Measurements from ENCODE around the gene ZNF613.
"Not testable (repeated sequence)": the region's sequence is repeated elsewhere in the genome, so short reads cannot be mapped to it uniquely, and the experiment has no call there.

The ZNF613 gene

DNA sequence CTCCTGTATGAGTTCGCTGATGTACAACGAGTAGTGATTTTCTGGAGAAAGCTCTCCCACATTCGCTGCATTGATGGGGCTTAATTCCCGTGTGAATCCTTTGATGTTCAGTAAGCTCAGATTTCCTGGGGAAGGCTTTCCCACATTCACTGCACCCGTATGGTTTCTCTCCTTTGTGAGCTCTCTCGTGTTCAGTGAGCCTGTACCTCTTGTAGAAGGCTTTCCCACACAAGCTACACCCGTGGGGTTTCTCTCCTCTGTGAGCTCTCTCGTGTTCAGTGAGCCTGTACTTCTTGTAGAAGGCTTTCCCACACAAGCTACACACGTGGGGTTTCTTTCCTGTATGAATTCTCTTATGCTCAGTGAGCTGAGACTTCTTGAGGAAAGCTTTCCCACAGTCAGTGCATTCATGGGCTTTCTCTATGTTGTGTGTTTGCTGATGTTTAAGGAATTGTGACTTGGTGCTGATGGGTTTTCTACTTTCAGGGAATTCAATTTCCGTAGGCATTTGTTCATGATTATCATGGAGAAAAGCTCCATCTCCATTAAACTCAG lies 36.0 kb upstream of the ZNF613 start:
- Histone ChIP-seq H3K27me3 (replicated peaks) (no peaks in the 10 kb centered on the region), H3K36me3 (replicated peaks) (peaks cover 53% of the 10 kb centered on the region), H3K27ac (no peak overlapping the region), H3K4me3 (ENCODE audit: low read depth, low read length) (no peak overlapping the region)
- TF ChIP-seq, protein P1, sequence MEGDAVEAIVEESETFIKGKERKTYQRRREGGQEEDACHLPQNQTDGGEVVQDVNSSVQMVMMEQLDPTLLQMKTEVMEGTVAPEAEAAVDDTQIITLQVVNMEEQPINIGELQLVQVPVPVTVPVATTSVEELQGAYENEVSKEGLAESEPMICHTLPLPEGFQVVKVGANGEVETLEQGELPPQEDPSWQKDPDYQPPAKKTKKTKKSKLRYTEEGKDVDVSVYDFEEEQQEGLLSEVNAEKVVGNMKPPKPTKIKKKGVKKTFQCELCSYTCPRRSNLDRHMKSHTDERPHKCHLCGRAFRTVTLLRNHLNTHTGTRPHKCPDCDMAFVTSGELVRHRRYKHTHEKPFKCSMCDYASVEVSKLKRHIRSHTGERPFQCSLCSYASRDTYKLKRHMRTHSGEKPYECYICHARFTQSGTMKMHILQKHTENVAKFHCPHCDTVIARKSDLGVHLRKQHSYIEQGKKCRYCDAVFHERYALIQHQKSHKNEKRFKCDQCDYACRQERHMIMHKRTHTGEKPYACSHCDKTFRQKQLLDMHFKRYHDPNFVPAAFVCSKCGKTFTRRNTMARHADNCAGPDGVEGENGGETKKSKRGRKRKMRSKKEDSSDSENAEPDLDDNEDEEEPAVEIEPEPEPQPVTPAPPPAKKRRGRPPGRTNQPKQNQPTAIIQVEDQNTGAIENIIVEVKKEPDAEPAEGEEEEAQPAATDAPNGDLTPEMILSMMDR (IDR thresholded peaks at IDR 0.05; ENCODE audit: low read depth, low read length, missing control alignments) = no peak
- no peak for DNase-seq
- in situ Hi-C loops (cut with HindIII; ENCODE audit: low pct_ligation_motif_present, low sequenced_read_pairs) = no loop called here

DNA sequence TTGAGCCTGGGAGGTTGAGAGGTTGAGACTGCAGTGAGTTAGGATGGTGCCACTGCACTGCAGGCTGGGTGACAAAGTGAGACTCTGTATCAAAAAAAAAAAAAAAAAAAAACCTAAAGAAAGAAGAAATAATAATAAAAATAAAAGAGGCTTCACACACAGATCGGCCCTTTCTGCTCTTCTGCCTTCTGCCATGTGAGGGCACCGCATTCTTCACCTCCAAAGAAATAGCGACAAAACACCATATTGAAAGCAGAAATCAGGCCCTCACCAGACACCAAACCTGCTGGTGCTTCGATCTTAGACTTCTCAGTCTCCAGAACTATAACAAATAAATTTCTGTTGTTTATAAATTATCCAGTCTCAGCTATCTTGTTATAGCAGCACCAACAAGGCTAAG lies 25.4 kb upstream of the ZNF613 start:
- in situ Hi-C loops (cut with HindIII; ENCODE audit: low pct_ligation_motif_present, low sequenced_read_pairs) = no loop called here
- H3K27me3 ChIP-seq (replicated peaks) = no peaks in the 10 kb centered on the region
- TF ChIP-seq, protein P1 (IDR thresholded peaks at IDR 0.05; ENCODE audit: low read depth, low read length, missing control alignments) = peak; percentile 2
- no peak overlapping the region for H3K27ac ChIP-seq
- no peak for DNase-seq
- H3K36me3 ChIP-seq (replicated peaks) = peaks cover 21% of the 10 kb centered on the region
- H3K4me3 ChIP-seq (ENCODE audit: low read depth, low read length) = no peak overlapping the region

DNA sequence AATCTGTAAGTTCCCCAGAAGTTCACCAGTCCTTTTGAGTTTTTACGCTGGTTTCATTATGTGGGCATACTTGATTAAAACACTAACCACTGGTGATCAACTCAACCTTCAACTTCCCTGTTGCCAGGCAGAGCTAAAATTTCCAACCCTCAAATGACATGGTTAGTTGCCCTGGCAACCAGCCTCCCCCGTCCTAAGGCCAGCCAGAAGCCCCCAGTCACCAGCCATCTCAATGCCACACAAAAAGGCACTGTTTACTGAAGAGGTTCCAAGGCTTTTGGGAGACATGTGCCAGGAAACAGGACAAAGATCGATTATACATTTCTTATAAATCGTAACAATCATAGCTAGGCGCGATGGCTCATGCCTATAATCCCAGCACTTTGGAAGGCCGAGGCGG lies 24.1 kb upstream of the ZNF613 start:
- no peaks in the 10 kb centered on the region for H3K27me3 ChIP-seq (replicated peaks)
- DNase-seq = no peak
- in situ Hi-C loops (cut with HindIII; ENCODE audit: low pct_ligation_motif_present, low sequenced_read_pairs) = no loop called here
- no peak overlapping the region for H3K4me3 ChIP-seq (ENCODE audit: low read depth, low read length)
- TF ChIP-seq, protein P1 (IDR thresholded peaks at IDR 0.05; ENCODE audit: low read depth, low read length, missing control alignments) = no peak
- H3K36me3 ChIP-seq (replicated peaks) = peaks cover 14% of the 10 kb centered on the region
- no peak overlapping the region for H3K27ac ChIP-seq

DNA sequence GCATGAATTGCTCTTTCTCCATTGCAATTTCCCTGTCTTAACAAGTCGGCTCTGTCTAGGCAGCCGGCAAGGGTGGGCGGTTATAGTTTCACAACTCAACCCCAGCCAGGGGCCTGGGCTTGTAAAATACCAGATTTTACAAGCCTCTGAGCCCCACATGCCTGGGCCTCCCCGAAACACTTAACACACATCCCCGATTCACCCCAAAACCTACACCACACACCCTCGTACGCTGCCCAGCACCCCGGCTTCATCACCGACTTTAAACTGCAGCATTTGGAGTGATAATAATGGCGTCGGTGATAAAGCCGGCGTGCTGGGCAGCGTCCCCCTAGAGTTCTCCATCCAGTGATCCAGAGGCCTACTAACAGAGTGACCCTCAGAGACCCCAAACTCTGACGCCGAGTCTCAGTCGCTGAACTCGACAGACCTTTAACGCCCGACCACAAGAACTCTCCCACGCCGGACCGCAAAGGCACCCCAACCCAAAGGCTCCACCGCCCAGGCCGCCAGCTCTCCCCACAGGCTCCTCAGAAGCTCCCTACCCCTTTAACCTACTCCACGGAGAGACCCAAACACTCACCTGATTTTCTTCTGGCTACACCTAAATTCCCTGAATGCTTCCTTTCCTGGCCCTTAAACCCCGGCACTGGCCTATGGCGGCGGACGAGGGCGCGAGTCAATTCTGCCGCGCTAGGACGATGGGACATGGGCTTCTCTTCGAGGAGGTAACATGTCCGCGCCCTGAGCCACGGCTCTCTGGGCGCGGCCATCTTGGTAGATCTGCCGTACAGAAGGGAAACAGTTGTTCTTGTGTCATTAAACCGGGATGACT lies 22.7 kb upstream of the ZNF613 start, which contains the start of gene ZNF649:
Gene ZNF649 (minus strand): TSS at position 687 of the 835 bp plus-strand sequence. CDS start 4,910 bp downstream, outside the sequence.
- peak; percentile 81 for DNase-seq
- TF ChIP-seq, protein P1 (IDR thresholded peaks at IDR 0.05; ENCODE audit: low read depth, low read length, missing control alignments) = peak; percentile 21
- H3K27ac ChIP-seq = peak within 1 kb of the TSS; percentile 25
- H3K27me3 ChIP-seq (replicated peaks) = no peaks in the 10 kb centered on the region
- in situ Hi-C loops (cut with HindIII; ENCODE audit: low pct_ligation_motif_present, low sequenced_read_pairs) = no loop called here
- H3K4me3 ChIP-seq (ENCODE audit: low read depth, low read length) = peak within 1 kb of the TSS; percentile 94
- peaks cover 4% of the 10 kb centered on the region for H3K36me3 ChIP-seq (replicated peaks)

DNA sequence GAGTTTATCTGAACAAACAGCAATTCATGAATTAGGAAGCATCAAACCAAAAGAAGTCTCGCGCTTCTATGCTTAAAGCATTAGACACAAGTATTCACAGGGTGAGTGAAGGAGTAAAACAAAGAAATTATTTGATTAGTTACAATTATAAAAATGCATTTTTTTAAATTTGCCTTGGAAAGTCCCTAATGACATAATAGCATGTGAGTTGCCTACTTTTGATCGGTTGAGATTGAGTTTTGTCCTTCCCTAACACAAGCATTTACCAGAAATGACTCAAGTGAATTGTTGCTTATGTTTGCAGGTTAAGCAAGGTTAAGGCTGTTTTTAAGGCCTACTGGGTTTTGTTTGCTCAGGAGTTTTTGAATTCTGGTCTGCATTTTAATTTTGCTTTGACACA lies 22.1 kb upstream of the ZNF613 start:
- TF ChIP-seq, protein P1 (IDR thresholded peaks at IDR 0.05; ENCODE audit: low read depth, low read length, missing control alignments) = no peak
- Histone ChIP-seq H3K27ac (no peak overlapping the region), H3K36me3 (replicated peaks) (no peaks in the 10 kb centered on the region), H3K4me3 (ENCODE audit: low read depth, low read length) (no peak overlapping the region), H3K27me3 (replicated peaks) (no peaks in the 10 kb centered on the region)
- DNase-seq = no peak
- in situ Hi-C loops (cut with HindIII; ENCODE audit: low pct_ligation_motif_present, low sequenced_read_pairs) = no loop called here

DNA sequence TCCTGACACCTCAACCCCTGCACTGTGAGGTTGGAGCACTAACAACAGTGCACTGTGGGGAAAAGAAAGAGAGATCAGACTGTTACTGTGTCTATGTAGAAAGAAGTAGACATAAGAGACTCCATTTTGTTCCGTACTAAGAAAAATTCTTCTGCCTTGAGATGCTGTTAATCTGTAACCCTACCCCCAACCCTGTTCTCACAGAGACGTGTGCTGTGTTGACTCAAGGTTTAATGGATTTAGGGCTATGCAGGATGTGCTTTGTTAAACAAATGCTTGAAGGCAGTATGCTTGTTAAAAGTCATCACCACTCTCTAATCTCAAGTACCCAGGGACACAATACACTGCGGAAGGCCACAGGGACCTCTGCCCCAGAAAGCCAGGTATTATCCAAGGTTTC lies 21.6 kb upstream of the ZNF613 start:
- H3K4me3 ChIP-seq (ENCODE audit: low read depth, low read length); H3K27me3 ChIP-seq (replicated peaks); H3K27ac ChIP-seq; in situ Hi-C loops (cut with HindIII; ENCODE audit: low pct_ligation_motif_present, low sequenced_read_pairs); H3K36me3 ChIP-seq (replicated peaks); DNase-seq: not testable (repeated sequence)

DNA sequence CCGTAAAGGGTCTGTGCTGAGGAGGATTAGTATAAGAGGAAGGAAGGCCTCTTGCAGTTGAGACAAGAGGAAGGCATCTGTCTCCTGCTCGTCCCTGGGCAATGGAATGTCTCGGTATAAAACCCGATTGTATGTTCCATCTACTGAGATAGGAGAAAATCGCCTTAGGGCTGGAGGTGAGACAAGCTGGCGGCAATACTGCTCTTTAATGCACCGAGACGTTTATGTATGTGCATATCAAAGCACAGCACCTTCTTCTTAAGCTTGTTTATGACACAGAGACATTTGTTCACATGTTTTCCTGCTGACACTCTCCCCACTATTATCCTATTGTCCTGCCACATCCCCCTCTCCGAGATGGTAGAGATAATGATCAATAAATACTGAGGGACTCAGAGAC lies 21.2 kb upstream of the ZNF613 start:
- H3K36me3 ChIP-seq (replicated peaks); DNase-seq; H3K27me3 ChIP-seq (replicated peaks); H3K27ac ChIP-seq; H3K4me3 ChIP-seq (ENCODE audit: low read depth, low read length); in situ Hi-C loops (cut with HindIII; ENCODE audit: low pct_ligation_motif_present, low sequenced_read_pairs): not testable (repeated sequence)

DNA sequence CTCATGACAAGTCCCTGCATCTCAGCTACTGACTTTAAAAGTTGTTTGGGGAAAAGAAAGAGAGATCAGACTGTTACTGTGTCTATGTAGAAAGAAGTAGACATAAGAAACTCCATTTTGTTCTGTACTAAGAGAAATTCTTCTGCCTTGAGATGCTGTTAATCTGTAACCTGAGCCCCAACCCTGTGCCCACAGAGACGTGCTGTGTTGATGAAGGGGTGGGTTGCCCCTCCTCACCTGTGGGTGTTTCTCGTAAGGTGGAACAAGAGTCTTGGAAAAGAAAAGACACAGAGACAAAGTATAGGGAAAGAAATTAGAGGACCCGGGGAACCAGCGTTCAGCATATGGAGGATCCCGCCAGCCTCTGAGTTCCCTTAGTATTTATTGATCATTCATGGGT lies 19.3 kb upstream of the ZNF613 start:
- DNase-seq; H3K4me3 ChIP-seq (ENCODE audit: low read depth, low read length); H3K27ac ChIP-seq; in situ Hi-C loops (cut with HindIII; ENCODE audit: low pct_ligation_motif_present, low sequenced_read_pairs); H3K27me3 ChIP-seq (replicated peaks); H3K36me3 ChIP-seq (replicated peaks): not testable (repeated sequence)

Measured in brain microvascular endothelial cell (primary cell).